IPS-15b (cell line): ENCODE results near the gene UNKL.
A peak's percentile ranks its signal among the peaks of the same experiment; 100 is the strongest.
"Not testable (repeated sequence)": the region's sequence is repeated elsewhere in the genome, so short reads cannot be mapped to it uniquely, and the experiment has no call there.

Experiments used
- H3K27me3 ChIP-seq: one replicate; pipeline ENCODE4 v1.6.1; 2013; ENCODE audit warnings: low read length; ENCODE audit not compliant: control insufficient read depth, insufficient read depth
- H3K36me3 ChIP-seq: one replicate; pipeline ENCODE4 v1.6.1; 2013; ENCODE audit warnings: low read length; ENCODE audit not compliant: control insufficient read depth, insufficient read depth
- H3K4me1 ChIP-seq: one replicate; pipeline ENCODE4 v1.6.1; 2013; ENCODE audit warnings: mild to moderate bottlenecking, low read length; ENCODE audit not compliant: control insufficient read depth, insufficient read depth
- H3K4me3 ChIP-seq: one replicate; pipeline ENCODE4 v1.5.1; 2013; ENCODE audit warnings: low read depth, low read length
- H3K9ac ChIP-seq: one replicate; pipeline ENCODE4 v1.6.1; 2013; ENCODE audit warnings: low read depth, mild to moderate bottlenecking, low read length
- H3K9me3 ChIP-seq: one replicate; pipeline ENCODE4 v1.6.1; 2013; ENCODE audit warnings: mild to moderate bottlenecking, low read length; ENCODE audit not compliant: control insufficient read depth, insufficient read depth

Gene UNKL

DNA sequence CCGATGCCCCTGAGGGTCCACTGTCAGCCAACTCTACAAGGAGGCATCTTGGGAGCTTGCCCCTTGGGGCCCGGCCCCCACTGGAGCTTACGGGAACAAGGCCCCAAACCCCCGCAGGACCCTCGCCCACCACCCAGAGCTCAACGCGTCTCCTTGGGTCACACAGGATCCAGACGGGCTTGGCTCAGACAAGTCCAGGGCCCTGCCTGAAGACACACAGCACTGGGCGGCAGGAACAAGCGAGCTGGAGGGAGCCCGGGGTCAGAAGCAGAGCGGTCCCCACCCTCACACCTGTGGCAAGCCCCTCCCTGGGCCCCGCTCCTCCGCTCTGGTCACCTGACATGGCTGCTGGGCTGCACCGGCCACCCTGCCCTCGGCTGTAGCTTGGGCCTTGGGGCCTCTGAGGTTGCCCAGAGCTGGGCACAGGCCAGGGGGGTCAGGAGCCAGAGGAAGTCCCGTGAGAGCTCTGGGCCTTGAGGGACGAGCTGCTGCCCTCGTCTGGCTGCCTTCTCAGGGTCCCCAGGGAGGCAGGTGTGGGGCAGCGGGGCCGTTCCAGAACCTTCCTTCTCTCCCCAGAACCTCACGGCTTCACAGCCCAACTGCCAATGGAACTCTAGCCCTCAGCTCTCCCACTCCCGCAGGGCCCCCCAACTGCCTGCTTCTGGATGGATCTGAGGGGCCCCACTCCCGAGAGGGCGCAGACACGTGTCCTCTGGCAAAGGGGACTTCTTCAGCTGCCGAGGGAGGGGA is 29.7 kb upstream of the UNKL start, which contains the start of gene CCDC154:
Gene CCDC154, minus strand, starts transcription at position 577 of the 750 bp plus-strand sequence. Its CDS starts 234 bp downstream, at position 343.
- H3K4me3 ChIP-seq = no peak within 1 kb of the TSS
- peaks cover 28% of the 10 kb centered on the region for H3K36me3 ChIP-seq
- H3K9ac ChIP-seq = no peak within 1 kb of the TSS
- H3K9me3 ChIP-seq = no peaks in the 10 kb centered on the region
- H3K4me1 ChIP-seq = no peaks in the 10 kb centered on the region
- no peaks in the 10 kb centered on the region for H3K27me3 ChIP-seq

DNA sequence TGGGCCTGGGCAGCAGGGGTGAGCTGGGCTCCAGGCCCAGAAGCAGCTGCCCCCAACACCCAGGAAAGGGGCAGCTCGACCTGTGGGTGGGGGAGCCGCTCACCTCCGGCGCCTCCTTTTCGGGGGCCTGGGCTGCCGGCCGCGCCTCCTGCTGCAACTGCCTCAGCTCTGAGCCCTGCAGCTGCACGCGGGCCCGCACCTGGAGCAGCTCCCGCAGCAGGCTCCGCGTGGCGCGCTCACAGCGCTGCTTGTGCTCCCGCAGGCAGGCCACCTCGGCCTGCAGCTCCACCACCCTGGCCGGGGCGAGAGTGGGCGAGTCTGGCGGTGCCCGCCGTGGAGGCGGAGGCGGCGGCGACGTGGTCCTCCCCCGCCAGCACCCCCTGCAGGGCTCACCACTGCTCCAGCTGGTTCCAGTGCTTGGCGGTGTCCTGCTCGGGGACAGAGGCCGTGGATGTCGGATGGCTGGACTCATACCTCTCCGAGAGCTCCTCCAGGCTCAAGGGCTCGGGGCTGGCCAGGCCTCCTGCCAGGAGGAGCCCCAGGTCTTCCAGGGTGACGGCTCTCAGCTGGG is 29.0 kb upstream of the UNKL start:
- Histone ChIP-seq H3K27me3 (no peaks in the 10 kb centered on the region), H3K4me1 (no peaks in the 10 kb centered on the region), H3K4me3 (no peak overlapping the region), H3K36me3 (peaks cover 26% of the 10 kb centered on the region), H3K9ac (peak overlapping the region; percentile 5), H3K9me3 (no peaks in the 10 kb centered on the region)

DNA sequence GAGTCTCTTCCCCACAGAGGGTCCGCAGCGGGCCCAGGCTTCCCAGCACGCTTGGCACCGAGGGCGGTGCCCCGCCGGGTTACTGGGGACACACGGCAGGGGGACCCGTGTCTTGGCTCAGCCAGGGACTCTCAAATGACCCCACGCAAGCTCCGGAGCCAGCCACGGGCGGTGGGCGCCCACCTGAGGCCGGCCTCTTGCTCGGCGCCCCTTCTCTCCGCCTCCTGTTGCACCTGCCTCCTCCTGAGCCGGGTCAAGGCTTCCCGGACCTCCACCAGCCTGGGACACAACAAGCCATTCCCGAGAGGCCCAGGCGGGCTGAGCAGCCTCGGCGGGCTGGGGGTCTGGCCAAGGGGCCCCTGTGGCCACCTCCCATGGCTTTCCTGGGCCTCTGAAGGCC is 28.2 kb upstream of the UNKL start:
- Histone ChIP-seq H3K4me1 (no peaks in the 10 kb centered on the region), H3K36me3 (peaks cover 20% of the 10 kb centered on the region), H3K9me3 (no peaks in the 10 kb centered on the region), H3K27me3 (no peaks in the 10 kb centered on the region), H3K9ac (no peak overlapping the region), H3K4me3 (no peak overlapping the region)

DNA sequence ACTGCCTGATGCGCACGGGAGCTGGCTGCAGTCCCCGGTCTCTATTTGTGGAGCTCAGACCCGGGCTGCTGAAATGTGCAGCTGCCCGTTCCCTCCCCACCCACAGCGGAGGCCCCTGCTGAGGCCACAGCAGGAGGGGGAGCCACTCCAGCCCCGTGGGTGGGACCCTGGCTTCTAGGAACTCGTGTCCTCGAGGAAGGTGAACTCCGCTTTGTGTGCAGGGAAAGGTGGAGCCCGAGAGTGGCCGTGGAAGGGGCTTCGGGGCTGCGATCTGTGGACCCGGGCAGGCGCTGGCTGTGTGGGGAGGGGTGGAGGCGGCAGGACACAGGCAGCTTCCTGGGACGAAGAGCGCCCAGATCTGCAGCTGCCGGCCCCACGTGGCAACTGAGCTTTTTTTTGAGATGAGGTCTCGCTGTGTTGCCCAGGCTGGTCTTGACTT is 26.9 kb upstream of the UNKL start:
- Histone ChIP-seq H3K27me3 (no peaks in the 10 kb centered on the region), H3K36me3 (peaks cover 11% of the 10 kb centered on the region)

DNA sequence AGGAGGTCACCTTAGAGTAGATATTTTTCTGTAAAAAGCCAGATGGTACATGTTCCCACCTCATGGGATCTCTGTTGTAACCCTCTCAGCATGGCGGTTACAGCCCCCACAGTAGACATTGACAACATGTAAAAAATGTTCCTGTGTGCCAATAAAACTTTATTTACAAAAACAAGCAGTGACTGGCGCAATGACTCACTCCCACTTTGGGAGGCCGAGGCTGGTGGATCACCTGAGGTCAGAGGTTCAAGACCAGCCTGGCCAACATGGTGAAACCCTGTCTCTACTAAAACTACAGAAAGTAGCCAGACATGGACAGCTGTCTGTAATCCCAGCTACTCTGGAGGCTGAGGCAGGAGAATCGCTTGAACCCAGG is 25.2 kb upstream of the UNKL start:
- not testable (repeated sequence) for H3K4me1 ChIP-seq, H3K36me3 ChIP-seq, H3K27me3 ChIP-seq, H3K4me3 ChIP-seq, H3K9me3 ChIP-seq, H3K9ac ChIP-seq

More for the DNA sequence above, 26.9 kb upstream of the UNKL start:
- Histone ChIP-seq H3K9me3 (no peaks in the 10 kb centered on the region), H3K9ac (no peak overlapping the region), H3K4me1 (no peaks in the 10 kb centered on the region), H3K4me3 (no peak overlapping the region)

DNA sequence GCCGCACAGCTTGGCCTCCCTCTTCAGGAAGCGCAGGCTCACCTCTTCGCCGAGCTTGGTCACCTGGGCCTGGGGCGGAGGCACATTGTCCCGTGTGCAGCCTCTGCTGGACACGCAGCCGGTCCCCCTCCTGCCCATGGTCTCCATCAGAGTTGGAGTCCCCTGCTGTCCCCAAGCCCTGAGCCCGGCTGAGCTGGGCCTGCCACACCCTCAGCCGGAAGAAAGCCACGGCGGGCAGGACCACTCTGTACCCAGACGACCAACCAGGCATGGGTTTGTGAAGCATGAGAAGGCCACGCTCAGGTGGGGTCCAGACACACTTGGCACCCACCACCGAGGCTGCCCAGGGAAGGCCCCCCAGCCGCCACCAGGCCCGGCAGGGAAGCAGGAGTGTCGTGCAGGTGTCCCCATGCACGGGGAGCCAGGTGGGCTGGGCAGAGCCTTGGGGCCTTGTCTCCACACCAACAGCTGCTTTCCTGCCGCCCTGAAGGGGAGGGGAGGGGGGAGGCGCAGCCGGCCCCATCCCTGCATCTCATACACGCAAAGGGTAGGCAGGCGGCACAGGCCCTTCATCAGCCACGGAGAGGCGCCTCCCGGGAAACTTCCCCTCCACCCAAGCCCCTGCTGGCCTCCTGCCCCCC is 24.7 kb upstream of the UNKL start:
- H3K4me3 ChIP-seq = no peak overlapping the region

DNA sequence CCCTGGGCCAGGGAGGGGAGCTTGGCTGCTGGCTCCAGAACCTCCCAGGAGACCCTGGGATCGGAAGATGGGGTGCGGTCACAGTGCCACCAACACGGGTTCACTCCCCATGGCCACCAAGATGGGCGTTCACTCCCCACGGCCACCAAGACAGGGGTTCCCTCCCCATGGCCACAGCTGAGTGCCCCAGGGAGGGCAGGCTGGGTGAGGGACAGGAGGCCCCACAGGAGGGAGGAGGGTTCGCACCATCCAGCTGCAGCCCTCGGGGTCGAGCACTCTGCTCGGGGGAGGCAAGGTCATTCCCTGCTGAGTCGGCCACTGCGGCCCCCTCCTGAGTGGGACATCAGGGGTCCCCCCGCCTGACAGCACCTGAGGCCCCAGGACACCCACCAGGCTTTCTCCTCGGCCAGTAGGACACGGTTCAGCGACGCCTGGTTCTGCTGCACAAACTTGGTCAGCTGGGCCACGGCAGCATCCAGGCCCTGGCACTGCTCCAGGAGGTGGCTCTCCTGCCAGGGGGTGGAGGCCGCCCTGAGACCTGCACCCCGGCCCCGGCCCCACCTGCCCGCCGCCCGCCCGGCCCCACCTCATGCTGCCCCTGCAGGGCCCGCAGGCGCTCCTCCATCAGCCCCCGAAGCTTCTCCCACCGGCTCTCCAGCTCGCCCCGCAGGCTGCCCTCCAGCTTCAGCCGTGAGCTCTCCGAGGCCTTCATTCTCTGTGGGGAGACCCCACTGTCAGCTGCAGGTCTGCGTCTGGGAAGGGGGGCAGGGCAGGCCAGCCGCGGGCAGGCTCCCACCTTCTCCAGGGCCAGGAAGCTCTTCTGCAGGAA is 23.9 kb upstream of the UNKL start:
- no peaks in the 10 kb centered on the region for H3K4me1 ChIP-seq
- H3K4me3 ChIP-seq = no peak overlapping the region
- H3K27me3 ChIP-seq = no peaks in the 10 kb centered on the region
- H3K9ac ChIP-seq = no peak overlapping the region
- H3K9me3 ChIP-seq = no peaks in the 10 kb centered on the region
- peaks cover 2% of the 10 kb centered on the region for H3K36me3 ChIP-seq

More for the DNA sequence above, 24.7 kb upstream of the UNKL start:
- H3K9ac ChIP-seq = no peak overlapping the region
- no peaks in the 10 kb centered on the region for H3K27me3 ChIP-seq
- H3K36me3 ChIP-seq = peaks cover 2% of the 10 kb centered on the region
- H3K9me3 ChIP-seq = no peaks in the 10 kb centered on the region
- no peaks in the 10 kb centered on the region for H3K4me1 ChIP-seq

DNA sequence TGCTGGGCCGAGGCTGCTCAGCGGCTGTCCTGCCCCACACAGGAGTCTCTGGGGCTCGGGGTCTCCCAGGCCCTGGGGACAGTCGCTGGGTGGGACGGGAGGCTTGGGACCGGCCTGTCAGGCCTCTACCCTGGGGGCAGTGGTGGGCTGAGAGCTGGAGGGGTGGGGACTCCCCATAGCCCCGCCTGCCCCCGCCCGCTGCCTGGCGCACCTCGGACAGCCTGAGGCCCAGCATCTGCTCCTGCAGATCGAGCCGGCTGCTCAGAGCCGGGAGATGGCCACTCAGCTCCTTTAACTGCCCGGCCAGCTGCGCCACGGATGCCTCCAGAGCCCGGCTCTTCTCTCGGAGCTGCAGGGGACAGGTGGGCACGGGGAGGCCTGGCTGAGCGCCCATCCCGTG is 23.1 kb upstream of the UNKL start:
- Histone ChIP-seq H3K9ac (no peak overlapping the region), H3K36me3 (peaks cover 2% of the 10 kb centered on the region), H3K27me3 (no peaks in the 10 kb centered on the region), H3K9me3 (no peaks in the 10 kb centered on the region), H3K4me3 (no peak overlapping the region), H3K4me1 (no peaks in the 10 kb centered on the region)

DNA sequence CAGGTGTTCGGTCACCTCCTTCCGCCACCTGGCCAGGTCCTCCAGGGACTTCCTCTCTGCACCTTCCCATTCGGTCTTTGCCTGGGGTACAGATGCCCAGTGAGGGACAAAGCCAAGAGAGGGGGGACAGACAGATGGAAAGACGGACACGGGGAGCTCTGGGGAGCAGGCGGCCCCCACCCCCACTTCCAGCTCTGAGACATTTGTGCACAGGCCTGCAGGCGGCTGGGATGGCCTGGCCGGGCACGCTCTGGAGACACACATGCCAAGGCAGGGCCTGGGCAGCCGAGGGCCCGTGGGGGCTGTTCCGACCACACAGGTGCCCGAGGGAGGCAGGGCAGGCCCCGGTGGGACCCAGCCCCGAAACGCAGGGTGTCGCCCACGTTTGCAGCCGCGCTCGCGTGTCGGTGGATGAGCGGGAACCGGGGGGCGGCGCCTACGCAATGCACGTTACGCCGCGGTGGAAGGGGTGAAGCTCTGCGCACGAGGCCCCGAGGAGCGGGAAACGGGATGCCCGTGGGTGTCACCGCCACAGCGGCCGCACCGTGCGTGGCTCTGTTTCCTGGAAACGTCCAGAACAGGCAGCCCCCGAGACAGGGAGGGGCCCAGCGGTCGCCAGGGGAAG is 22.3 kb upstream of the UNKL start:
- H3K9ac ChIP-seq = no peak overlapping the region
- H3K4me1 ChIP-seq = no peaks in the 10 kb centered on the region
- H3K9me3 ChIP-seq = no peaks in the 10 kb centered on the region
- H3K4me3 ChIP-seq = no peak overlapping the region
- H3K36me3 ChIP-seq = peaks cover 2% of the 10 kb centered on the region
- H3K27me3 ChIP-seq = no peaks in the 10 kb centered on the region

DNA sequence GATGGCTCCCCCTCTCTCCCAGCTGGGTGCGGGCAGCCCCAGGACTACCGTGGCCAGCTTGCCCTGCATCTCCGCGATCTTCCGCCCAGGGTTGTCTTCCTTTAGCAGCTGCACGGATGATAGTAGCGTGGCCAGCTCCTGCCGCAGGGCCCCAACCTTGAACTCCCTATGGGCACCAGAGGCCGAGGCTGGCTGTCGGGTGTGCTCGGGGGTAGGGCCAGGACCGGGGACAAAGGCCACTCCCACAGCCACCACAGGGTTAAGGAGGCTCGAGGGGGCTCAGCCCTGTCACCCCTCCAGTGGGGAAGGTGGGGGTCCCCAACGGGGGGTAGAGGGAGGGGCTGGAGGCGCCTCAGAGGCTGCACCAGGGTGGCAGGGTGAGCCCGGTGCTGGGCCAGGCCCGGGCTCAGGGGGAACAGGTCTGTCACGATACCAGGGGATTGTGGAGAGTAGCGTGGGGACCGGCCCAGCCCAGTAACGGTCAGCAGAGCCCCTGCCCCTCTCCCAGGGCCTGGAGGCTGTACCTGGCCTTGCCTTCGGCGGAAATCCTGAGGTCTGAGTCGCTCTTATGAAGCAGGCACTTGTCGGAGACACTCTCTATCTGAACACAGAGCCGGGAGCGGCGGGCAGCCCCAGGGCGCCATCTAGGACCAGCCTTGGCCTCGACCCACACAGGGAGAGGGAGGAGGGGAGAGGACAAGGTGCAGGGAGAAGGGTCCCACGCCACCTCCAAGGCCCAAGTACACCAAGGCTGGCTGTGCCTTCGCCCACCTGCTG is 21.6 kb upstream of the UNKL start:
- no peaks in the 10 kb centered on the region for H3K4me1 ChIP-seq
- H3K27me3 ChIP-seq = no peaks in the 10 kb centered on the region
- peaks cover 2% of the 10 kb centered on the region for H3K36me3 ChIP-seq
- no peaks in the 10 kb centered on the region for H3K9me3 ChIP-seq
- H3K4me3 ChIP-seq = no peak overlapping the region
- H3K9ac ChIP-seq = no peak overlapping the region
